ENCODE results near the gene SLC66A2.

DNA sequence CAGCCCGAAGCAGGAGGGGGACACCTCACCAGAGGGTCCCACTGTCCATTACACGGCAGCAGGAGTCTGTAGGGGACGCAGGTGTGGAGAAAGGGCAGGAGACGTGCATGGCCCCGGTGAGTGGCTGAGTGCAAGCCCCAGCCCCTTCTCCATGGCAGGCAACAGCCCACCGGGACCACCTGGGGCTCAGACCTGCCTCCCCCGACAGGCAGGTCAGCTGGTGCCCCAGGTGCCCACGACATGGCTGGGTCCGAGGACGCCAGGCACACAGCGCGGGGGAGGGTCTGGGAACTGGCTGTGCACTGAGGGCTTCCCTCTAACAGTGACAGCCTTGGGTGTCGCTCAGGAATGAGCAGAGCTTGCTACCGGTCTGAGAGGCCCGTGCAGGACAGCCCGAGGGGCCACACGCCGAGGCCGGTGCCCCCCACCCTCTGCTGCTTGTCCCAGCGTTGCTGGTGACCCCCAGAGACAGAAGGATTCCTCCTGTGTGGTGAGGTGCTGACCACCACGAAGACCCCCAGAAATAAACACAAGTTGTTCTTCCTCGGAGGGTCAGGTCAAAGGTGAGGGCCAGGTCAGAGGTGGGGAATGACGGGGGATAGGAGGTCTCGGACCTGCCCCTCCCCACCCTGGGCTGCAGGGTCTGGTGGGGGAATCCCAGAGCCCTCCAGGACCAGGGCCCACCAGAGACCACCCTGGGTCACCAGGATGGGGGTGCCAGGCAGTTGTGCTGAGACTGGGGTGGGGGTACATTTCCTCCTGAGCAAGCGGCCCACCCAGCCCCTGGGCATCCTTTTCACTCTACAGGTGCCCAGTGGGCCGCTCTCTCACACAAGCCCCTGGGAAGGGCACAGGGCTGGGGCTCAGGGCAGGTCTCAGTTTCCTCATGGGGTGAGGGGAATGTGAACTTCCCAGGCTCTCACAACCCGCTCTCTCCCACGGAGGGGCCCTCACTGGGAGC, 50.6 kb downstream of the SLC66A2 start:
- no peak for TF ChIP-seq POLR2A (IDR thresholded peaks at IDR 0.05)
- TF ChIP-seq, protein P1, sequence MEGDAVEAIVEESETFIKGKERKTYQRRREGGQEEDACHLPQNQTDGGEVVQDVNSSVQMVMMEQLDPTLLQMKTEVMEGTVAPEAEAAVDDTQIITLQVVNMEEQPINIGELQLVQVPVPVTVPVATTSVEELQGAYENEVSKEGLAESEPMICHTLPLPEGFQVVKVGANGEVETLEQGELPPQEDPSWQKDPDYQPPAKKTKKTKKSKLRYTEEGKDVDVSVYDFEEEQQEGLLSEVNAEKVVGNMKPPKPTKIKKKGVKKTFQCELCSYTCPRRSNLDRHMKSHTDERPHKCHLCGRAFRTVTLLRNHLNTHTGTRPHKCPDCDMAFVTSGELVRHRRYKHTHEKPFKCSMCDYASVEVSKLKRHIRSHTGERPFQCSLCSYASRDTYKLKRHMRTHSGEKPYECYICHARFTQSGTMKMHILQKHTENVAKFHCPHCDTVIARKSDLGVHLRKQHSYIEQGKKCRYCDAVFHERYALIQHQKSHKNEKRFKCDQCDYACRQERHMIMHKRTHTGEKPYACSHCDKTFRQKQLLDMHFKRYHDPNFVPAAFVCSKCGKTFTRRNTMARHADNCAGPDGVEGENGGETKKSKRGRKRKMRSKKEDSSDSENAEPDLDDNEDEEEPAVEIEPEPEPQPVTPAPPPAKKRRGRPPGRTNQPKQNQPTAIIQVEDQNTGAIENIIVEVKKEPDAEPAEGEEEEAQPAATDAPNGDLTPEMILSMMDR (IDR thresholded peaks at IDR 0.05), result no peak
- TF ChIP-seq POLR2AphosphoS5 (IDR thresholded peaks at IDR 0.05), result no peak

All from transverse colon (tissue), 4 donors.